Panc1 (cell line): ENCODE results near the gene BBS1. TPM values are rescaled to one million over a fixed set of nuclear protein-coding genes. Genes with fewer than 3 reads are reported as not detected.
"Not testable (repeated sequence)": the region's sequence is repeated elsewhere in the genome, so short reads cannot be mapped to it uniquely, and the experiment has no call there.

Experiments used
- ATAC-seq: fragments of 200-7000 bp; cut with Tn5 transposase; 2 replicates; pipeline ENCODE4 v1.9.1; 2020; ENCODE audit warnings: mild to moderate bottlenecking, moderate library complexity
- BruUV-seq: library from RNA; stranded (reverse); fragments of 400-500 nt; replicated peaks from 2 replicates; lab custom pipeline; 2021; lab: Mats Ljungman, UMichigan
- CTCF ChIA-PET: fragments of 300-600 bp; sonication (Branson Sonifier 250); formaldehyde crosslinking; loops from one replicate; lab custom pipeline; 2022; ENCODE audit warnings: antibody characterized with exemption; lab: Charles Lee
- POLR2A ChIA-PET: fragments of 300-600 bp; sonication (Branson Sonifier 250); formaldehyde crosslinking; loops from one replicate; lab custom pipeline; 2022; ENCODE audit warnings: antibody characterized with exemption; lab: Charles Lee
- DNase-seq: peaks from one replicate; pipeline ENCODE4 v3.0.0-alpha.2; 2010; ENCODE audit warnings: low read depth, low spot score
- H3K27ac ChIP-seq: 2 replicates; pipeline ENCODE4 v1.5.1; 2011; ENCODE audit warnings: mild to moderate bottlenecking, low read length, inconsistent platforms
- H3K27me3 ChIP-seq: fragments of 200-500 bp; sonication (Bioruptor generic); 2 replicates; pipeline ENCODE4 v1.6.0; 2014; ENCODE audit warnings: low read length, inconsistent platforms; ENCODE audit not compliant: control insufficient read depth, insufficient read depth
- H3K36me3 ChIP-seq: fragments of 200-500 bp; sonication (Bioruptor generic); 2 replicates; pipeline ENCODE4 v1.5.1; 2014; ENCODE audit warnings: inconsistent platforms, mild to moderate bottlenecking, low read length, moderate library complexity; ENCODE audit not compliant: control insufficient read depth, insufficient read depth
- H3K4me1 ChIP-seq: 2 replicates; pipeline ENCODE4 v1.5.1; 2011; ENCODE audit warnings: inconsistent platforms, mild to moderate bottlenecking, low read length, moderate library complexity; ENCODE audit not compliant: control insufficient read depth, insufficient read depth
- H3K4me3 ChIP-seq, 2 experiments: 2 replicates each; pipeline ENCODE4 v1.5.1; 2011 to 2012; ENCODE audit warnings: low read depth in 2 of 2, low read length in 2 of 2, mild to moderate bottlenecking in 2 of 2, inconsistent platforms in 1 of 2, moderate library complexity in 1 of 2
- H3K9me3 ChIP-seq: fragments of 200-500 bp; sonication (Bioruptor generic); 2 replicates; pipeline ENCODE4 v1.5.1; 2014; ENCODE audit warnings: low read depth, mild to moderate bottlenecking, inconsistent platforms, low read length, moderate library complexity; ENCODE audit not compliant: control insufficient read depth, insufficient read depth
- CTCF ChIP-seq: fragments of 450-650 bp; IDR thresholded peaks from 2 replicates; pipeline ENCODE4 v1.5.1; 2017; ENCODE audit warnings: mild to moderate bottlenecking
- POLR2AphosphoS5 ChIP-seq: IDR thresholded peaks from 2 replicates; pipeline ENCODE4 v1.6.1; 2012; ENCODE audit warnings: mild to moderate bottlenecking, low read depth, low read length, moderate library complexity
- REST ChIP-seq, 2 experiments: IDR thresholded peaks; 2 replicates each; pipeline ENCODE4 v1.6.1; 2011 to 2012; ENCODE audit warnings: low read depth in 2 of 2, control low read depth in 1 of 2, low read length in 1 of 2, mild to moderate bottlenecking in 1 of 2, moderate library complexity in 1 of 2; ENCODE audit not compliant: insufficient read depth in 1 of 2
- SIN3A ChIP-seq: IDR thresholded peaks from 2 replicates; pipeline ENCODE4 v1.6.1; 2012; ENCODE audit warnings: low read depth, mild to moderate bottlenecking, low read length, moderate library complexity, borderline replicate concordance; ENCODE audit not compliant: insufficient read depth
- TCF7L2 ChIP-seq: IDR thresholded peaks from 2 replicates; pipeline ENCODE4 v1.6.1; 2011; ENCODE audit warnings: mild to moderate bottlenecking, low read depth, low read length, inconsistent platforms
- in situ Hi-C: cut with HindIII; loops from 2 replicates; pipeline ENCODE4 v1.10.0; 2016; ENCODE audit warnings: low sequenced_read_pairs, low pct_unique_long_range_greater_than_20kb
- intact Hi-C: fragments of 100-400 bp; cut with micrococcal nuclease; formaldehyde crosslinking; loops from one replicate; pipeline ENCODE4 v1.10.0; 2022; ENCODE audit not compliant: unreplicated experiment
- total RNA-seq: library from RNA; stranded (reverse); gene quantifications from one replicate; pipeline ENCODE4 v1.2.1, GENCODE V29; 2021; ENCODE audit not compliant: unreplicated experiment

BBS1 gene
- total RNA-seq, 1 experiment from 2014 or later = 26.9 TPM

- H3K9me3 ChIP-seq = no peaks in the 10 kb centered on the region
- no peak for ATAC-seq
- ChIA-PET POLR2A (no interaction called here), CTCF (no interaction called here)
- intact Hi-C loops (no loop called here), in situ Hi-C loops (no loop called here)
- DNase-seq = no peak
- BruUV-seq = no TSS peak
- H3K27me3 ChIP-seq = no peaks in the 10 kb centered on the region
- H3K36me3 ChIP-seq = peaks cover 2% of the 10 kb centered on the region; the same call in 1 of the 2 replicates
- H3K27ac ChIP-seq = no peak overlapping the region
- no peak for TF ChIP-seq SIN3A
- TF ChIP-seq POLR2AphosphoS5 = no peak
- TF ChIP-seq CTCF = no peak
- no peak for TF ChIP-seq TCF7L2
- TF ChIP-seq REST (IDR thresholded peaks at IDR 0.05; ENCODE audit: insufficient read depth in 1 of 2, low read depth in 2 of 2, low read length in 1 of 2) = no peak
- no peak overlapping the region for H3K4me3 ChIP-seq
- H3K4me1 ChIP-seq = peaks cover 7% of the 10 kb centered on the region
These were observed 31.9 kb downstream of the BBS1 start for GRCh38 chr11:66542362-66542761.

GRCh38 chr11:66543263-66544107, 33.0 kb downstream of the BBS1 start:
- ChIA-PET CTCF (interaction anchor here (0.5 kb wide), 1 partner anchor 117 kb away, joined by 3 read pairs; no protein-coding TSS in a partner anchor), POLR2A (no interaction called here)
- Histone ChIP-seq H3K9me3 (no peaks in the 10 kb centered on the region), H3K36me3 (peaks cover 2% of the 10 kb centered on the region; the same call in 1 of the 2 replicates), H3K27ac (no peak overlapping the region), H3K27me3 (no peaks in the 10 kb centered on the region), H3K4me3 (no peak overlapping the region), H3K4me1 (peaks cover 9% of the 10 kb centered on the region)
- no peak for DNase-seq
- in situ Hi-C loops = no loop called here
- BruUV-seq = no TSS peak
- no peak for ATAC-seq
- intact Hi-C loops = no loop called here
- no peak for TF ChIP-seq REST (IDR thresholded peaks at IDR 0.05; ENCODE audit: insufficient read depth in 1 of 2, low read depth in 2 of 2, low read length in 1 of 2)
- TF ChIP-seq POLR2AphosphoS5 = no peak; the same call in 1 of the 2 replicates
- TF ChIP-seq CTCF = no peak
- no peak for TF ChIP-seq TCF7L2
- no peak for TF ChIP-seq SIN3A

GRCh38 chr11:66544952-66545351, 34.5 kb downstream of the BBS1 start:
- BruUV-seq = TSS peak; percentile 87
- H3K27me3 ChIP-seq, H3K9me3 ChIP-seq, H3K4me1 ChIP-seq, H3K36me3 ChIP-seq, DNase-seq, POLR2A ChIA-PET, intact Hi-C loops, ATAC-seq, in situ Hi-C loops, CTCF ChIA-PET: not testable (repeated sequence)
- H3K27ac ChIP-seq = peak overlapping the region; percentile 74
- H3K4me3 ChIP-seq = peak overlapping the region; percentile 87 to 92
